ENCODE results near the gene ZMYM2. TPM values are rescaled to one million over a fixed set of nuclear protein-coding genes. Genes with fewer than 3 reads are reported as not detected.
A peak's percentile ranks its signal among the peaks of the same experiment; 100 is the strongest.

ZMYM2 gene
- total RNA-seq, 2 donors from 2014 or later = 42.4 to 106 TPM

- Mint-ChIP-seq H3K9me3 (no peaks in the 10 kb centered on the region), H3K4me1 (peaks cover 20% of the 10 kb centered on the region), H3K27me3 (no peaks in the 10 kb centered on the region), H3K27ac (peak overlapping the region; percentile 57), H3K36me3 (ENCODE audit: low read depth) (peaks cover 66% of the 10 kb centered on the region), H3K4me3 (peak overlapping the region; percentile 52)
- ATAC-seq (replicated peaks) = peak; percentile 86
These were observed 91.3 kb downstream of the ZMYM2 start for GRCh38 chr13:20049558-20050473.

GRCh38 chr13:20051366-20051765, 92.8 kb downstream of the ZMYM2 start:
- Mint-ChIP-seq H3K9me3 (no peaks in the 10 kb centered on the region), H3K4me1 (peaks cover 20% of the 10 kb centered on the region), H3K36me3 (ENCODE audit: low read depth) (peaks cover 76% of the 10 kb centered on the region), H3K27ac (no peak overlapping the region), H3K4me3 (no peak overlapping the region), H3K27me3 (no peaks in the 10 kb centered on the region)
- ATAC-seq (replicated peaks) = no peak

GRCh38 chr13:20053016-20053415, 94.5 kb downstream of the ZMYM2 start:
- H3K9me3 Mint-ChIP-seq = no peaks in the 10 kb centered on the region
- H3K36me3 Mint-ChIP-seq (ENCODE audit: low read depth) = peaks cover 88% of the 10 kb centered on the region
- ATAC-seq (replicated peaks) = no peak
- H3K27me3 Mint-ChIP-seq = no peaks in the 10 kb centered on the region
- no peak overlapping the region for H3K4me3 Mint-ChIP-seq
- no peak overlapping the region for H3K27ac Mint-ChIP-seq
- peaks cover 20% of the 10 kb centered on the region for H3K4me1 Mint-ChIP-seq

GRCh38 chr13:20053891-20054290, 95.4 kb downstream of the ZMYM2 start:
- no peak overlapping the region for H3K4me3 Mint-ChIP-seq

GRCh38 chr13:20054586-20054985, 96.1 kb downstream of the ZMYM2 start:
- Mint-ChIP-seq H3K27me3 (no peaks in the 10 kb centered on the region), H3K4me1 (peaks cover 8% of the 10 kb centered on the region), H3K9me3 (no peaks in the 10 kb centered on the region), H3K36me3 (ENCODE audit: low read depth) (peaks cover 91% of the 10 kb centered on the region), H3K27ac (no peak overlapping the region), H3K4me3 (no peak overlapping the region)
- no peak for ATAC-seq (replicated peaks)

More at GRCh38 chr13:20053891-20054290, 95.4 kb downstream of the ZMYM2 start:
- Mint-ChIP-seq H3K36me3 (ENCODE audit: low read depth) (peaks cover 90% of the 10 kb centered on the region), H3K27me3 (no peaks in the 10 kb centered on the region), H3K9me3 (no peaks in the 10 kb centered on the region), H3K27ac (no peak overlapping the region), H3K4me1 (peaks cover 14% of the 10 kb centered on the region)
- no peak for ATAC-seq (replicated peaks)

- H3K4me1 Mint-ChIP-seq = peaks cover 4% of the 10 kb centered on the region
- H3K36me3 Mint-ChIP-seq (ENCODE audit: low read depth) = peaks cover 94% of the 10 kb centered on the region
- no peak overlapping the region for H3K4me3 Mint-ChIP-seq
- no peaks in the 10 kb centered on the region for H3K27me3 Mint-ChIP-seq
- no peak overlapping the region for H3K27ac Mint-ChIP-seq
- ATAC-seq (replicated peaks) = no peak
- no peaks in the 10 kb centered on the region for H3K9me3 Mint-ChIP-seq
These were observed 98.7 kb downstream of the ZMYM2 start for GRCh38 chr13:20057214-20057613.

GRCh38 chr13:20057963-20058362, 99.4 kb downstream of the ZMYM2 start:
- Mint-ChIP-seq H3K27ac (no peak overlapping the region), H3K27me3 (no peaks in the 10 kb centered on the region), H3K9me3 (no peaks in the 10 kb centered on the region), H3K4me3 (no peak overlapping the region), H3K4me1 (no peaks in the 10 kb centered on the region), H3K36me3 (ENCODE audit: low read depth) (peaks cover 94% of the 10 kb centered on the region)
- ATAC-seq (replicated peaks) = no peak

- H3K27ac Mint-ChIP-seq = peak overlapping the region; percentile 11
- ATAC-seq (replicated peaks) = no peak
- no peaks in the 10 kb centered on the region for H3K27me3 Mint-ChIP-seq
- H3K4me3 Mint-ChIP-seq = no peak overlapping the region
- peaks cover 94% of the 10 kb centered on the region for H3K36me3 Mint-ChIP-seq (ENCODE audit: low read depth)
- H3K4me1 Mint-ChIP-seq = no peaks in the 10 kb centered on the region
- no peaks in the 10 kb centered on the region for H3K9me3 Mint-ChIP-seq
These were observed 99.9 kb downstream of the ZMYM2 start for GRCh38 chr13:20058476-20058875.

- Mint-ChIP-seq H3K9me3 (no peaks in the 10 kb centered on the region), H3K27ac (no peak overlapping the region), H3K4me3 (no peak overlapping the region), H3K27me3 (no peaks in the 10 kb centered on the region), H3K36me3 (ENCODE audit: low read depth) (peaks cover 92% of the 10 kb centered on the region), H3K4me1 (no peaks in the 10 kb centered on the region)
- ATAC-seq (replicated peaks) = peak; percentile 54
These were observed 105.6 kb downstream of the ZMYM2 start for GRCh38 chr13:20064128-20064527.

- H3K4me3 Mint-ChIP-seq = no peak overlapping the region
- H3K36me3 Mint-ChIP-seq (ENCODE audit: low read depth) = peaks cover 92% of the 10 kb centered on the region
- no peak overlapping the region for H3K27ac Mint-ChIP-seq
- no peak for ATAC-seq (replicated peaks)
- H3K27me3 Mint-ChIP-seq = no peaks in the 10 kb centered on the region
- no peaks in the 10 kb centered on the region for H3K4me1 Mint-ChIP-seq
- H3K9me3 Mint-ChIP-seq = no peaks in the 10 kb centered on the region
These were observed 107.0 kb downstream of the ZMYM2 start for GRCh38 chr13:20065516-20065915.

- no peaks in the 10 kb centered on the region for H3K27me3 Mint-ChIP-seq
- peaks cover 9% of the 10 kb centered on the region for H3K4me1 Mint-ChIP-seq
- H3K27ac Mint-ChIP-seq = no peak overlapping the region
- peaks cover 97% of the 10 kb centered on the region for H3K36me3 Mint-ChIP-seq (ENCODE audit: low read depth)
- H3K4me3 Mint-ChIP-seq = no peak overlapping the region
- H3K9me3 Mint-ChIP-seq = no peaks in the 10 kb centered on the region
- ATAC-seq (replicated peaks) = no peak
These were observed 111.4 kb downstream of the ZMYM2 start for GRCh38 chr13:20069956-20070355.

GRCh38 chr13:20073775-20074174, 115.2 kb downstream of the ZMYM2 start:
- no peaks in the 10 kb centered on the region for H3K9me3 Mint-ChIP-seq
- no peak for ATAC-seq (replicated peaks)
- H3K36me3 Mint-ChIP-seq (ENCODE audit: low read depth) = peaks cover 94% of the 10 kb centered on the region
- no peak overlapping the region for H3K27ac Mint-ChIP-seq
- H3K4me1 Mint-ChIP-seq = peaks cover 9% of the 10 kb centered on the region
- H3K27me3 Mint-ChIP-seq = no peaks in the 10 kb centered on the region
- no peak overlapping the region for H3K4me3 Mint-ChIP-seq

GRCh38 chr13:20074966-20075365, 116.4 kb downstream of the ZMYM2 start:
- no peak overlapping the region for H3K27ac Mint-ChIP-seq
- H3K4me3 Mint-ChIP-seq = no peak overlapping the region
- H3K4me1 Mint-ChIP-seq = peaks cover 9% of the 10 kb centered on the region
- H3K36me3 Mint-ChIP-seq (ENCODE audit: low read depth) = peaks cover 88% of the 10 kb centered on the region
- no peak for ATAC-seq (replicated peaks)
- no peaks in the 10 kb centered on the region for H3K9me3 Mint-ChIP-seq
- no peaks in the 10 kb centered on the region for H3K27me3 Mint-ChIP-seq

- Mint-ChIP-seq H3K9me3 (no peaks in the 10 kb centered on the region), H3K27me3 (no peaks in the 10 kb centered on the region), H3K36me3 (ENCODE audit: low read depth) (peaks cover 86% of the 10 kb centered on the region), H3K27ac (no peak overlapping the region), H3K4me1 (peaks cover under 1% of the 10 kb centered on the region), H3K4me3 (no peak overlapping the region)
- no peak for ATAC-seq (replicated peaks)
These were observed 118.6 kb downstream of the ZMYM2 start for GRCh38 chr13:20077086-20077485.

GRCh38 chr13:20080377-20081164, 122.0 kb downstream of the ZMYM2 start:
- H3K36me3 Mint-ChIP-seq (ENCODE audit: low read depth) = peaks cover 86% of the 10 kb centered on the region
- ATAC-seq (replicated peaks) = no peak
- H3K4me1 Mint-ChIP-seq = no peaks in the 10 kb centered on the region
- H3K4me3 Mint-ChIP-seq = no peak overlapping the region
- H3K27me3 Mint-ChIP-seq = no peaks in the 10 kb centered on the region
- no peaks in the 10 kb centered on the region for H3K9me3 Mint-ChIP-seq
- no peak overlapping the region for H3K27ac Mint-ChIP-seq

Measured in activated T-helper 17 cell treated with anti-CD3 and anti-CD28 coated beads, Interleukin-2, amount 50 U/mL, for 72 hours (primary cell).